Activated CD4-positive, alpha-beta T cell treated with anti-CD3 and anti-CD28 coated beads, Interleukin-2, amount 10 ng/mL, durations not matched to agents 7 days and 5 days (primary cell): ENCODE measurements around the gene SLC25A10. TPM values are rescaled to one million over a fixed set of nuclear protein-coding genes. Genes with fewer than 3 reads are reported as not detected.
"Not testable (repeated sequence)": the region's sequence is repeated elsewhere in the genome, so short reads cannot be mapped to it uniquely, and the experiment has no call there.

Experiments used
- CTCF ChIA-PET: fragments of 350-600 bp; sonication (Branson Sonifier 250); formaldehyde crosslinking; loops from one replicate; lab custom pipeline; 2021; ENCODE audit warnings: antibody characterized with exemption; lab: Charles Lee
- POLR2A ChIA-PET: fragments of 350-600 bp; sonication (Branson Sonifier 250); formaldehyde crosslinking; loops from one replicate; lab custom pipeline; 2021; ENCODE audit warnings: antibody characterized with exemption; lab: Charles Lee
- DNase-seq: peaks from one replicate; pipeline ENCODE4 v3.0.0-alpha.2; 2020
- H3K27ac Mint-ChIP-seq: one replicate; pipeline ENCODE4 v1.8.0; 2021; ENCODE audit warnings: mild to moderate bottlenecking, moderate library complexity, mixed read lengths
- H3K27me3 Mint-ChIP-seq: one replicate; pipeline ENCODE4 v1.8.0; 2021; ENCODE audit warnings: mixed read lengths
- H3K36me3 Mint-ChIP-seq: one replicate; pipeline ENCODE4 v1.8.0; 2021; ENCODE audit warnings: low read depth, mixed read lengths
- H3K4me1 Mint-ChIP-seq: one replicate; pipeline ENCODE4 v1.8.0; 2021; ENCODE audit warnings: mixed read lengths
- H3K4me3 Mint-ChIP-seq: one replicate; pipeline ENCODE4 v1.8.0; 2021; ENCODE audit warnings: mild to moderate bottlenecking, moderate library complexity, mixed read lengths
- H3K9me3 Mint-ChIP-seq: one replicate; pipeline ENCODE4 v1.8.0; 2021; ENCODE audit warnings: mixed read lengths
- total RNA-seq, 2 experiments: library from RNA; stranded (reverse); gene quantifications; one replicate each; pipeline ENCODE4 v1.2.3, GENCODE V29; 2021

Gene SLC25A10
- total RNA-seq = 10 to 100 TPM; 29.2 to 32.4 TPM

DNA sequence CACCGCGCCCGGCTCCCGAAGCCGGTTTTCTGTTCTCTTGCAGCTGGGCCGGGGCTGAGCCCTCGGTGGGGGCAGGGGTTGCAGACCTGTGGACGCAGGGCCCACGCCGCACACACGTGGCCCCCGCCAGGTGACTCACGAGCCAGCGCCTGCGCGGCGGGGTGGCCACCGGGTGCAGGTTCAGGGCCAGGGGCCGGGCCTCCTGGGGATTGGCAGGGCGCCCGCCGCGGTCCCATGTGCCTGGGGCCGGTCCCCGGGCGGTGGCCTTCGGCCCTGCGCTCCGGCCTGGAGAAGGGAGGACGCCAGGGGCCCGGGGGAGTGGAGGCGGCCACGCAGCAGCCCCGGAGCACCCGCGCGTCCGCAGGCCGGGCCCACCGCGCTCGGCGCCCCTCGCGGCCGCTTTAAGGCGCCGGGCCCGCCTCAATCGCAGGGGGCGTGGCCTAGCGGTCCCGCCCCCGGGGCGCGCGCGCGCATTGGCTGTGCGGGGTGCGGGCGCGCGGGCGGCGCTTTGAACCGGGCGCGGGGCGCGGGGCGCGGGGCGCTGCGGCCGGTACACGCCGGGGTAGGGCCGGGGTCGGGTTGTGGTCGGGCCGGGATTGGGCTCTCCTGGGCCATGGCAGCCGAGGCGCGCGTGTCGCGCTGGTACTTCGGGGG is at the start of gene SLC25A10:
SLC25A10 (plus strand) TSS at position 471 of the 654 bp plus-strand sequence; CDS start at position 614, 143 bp downstream.
- H3K27me3 Mint-ChIP-seq = no peaks in the 10 kb centered on the region
- H3K4me1 Mint-ChIP-seq = peaks cover 28% of the 10 kb centered on the region
- DNase-seq = peak; percentile 83
- POLR2A ChIA-PET = interaction anchor here (0.7 kb wide), 1 partner anchor 11 kb away, joined by 3 read pairs; no protein-coding TSS in a partner anchor
- H3K9me3 Mint-ChIP-seq = no peaks in the 10 kb centered on the region
- peak within 1 kb of the TSS; percentile 90 for H3K27ac Mint-ChIP-seq
- H3K4me3 Mint-ChIP-seq = peak within 1 kb of the TSS; percentile 81
- CTCF ChIA-PET = interaction anchor here (0.6 to 1.4 kb wide), 2 partner anchors 33 to 194 kb away, joined by 3 to 4 read pairs; no protein-coding TSS in a partner anchor
- peaks cover 5% of the 10 kb centered on the region for H3K36me3 Mint-ChIP-seq

DNA sequence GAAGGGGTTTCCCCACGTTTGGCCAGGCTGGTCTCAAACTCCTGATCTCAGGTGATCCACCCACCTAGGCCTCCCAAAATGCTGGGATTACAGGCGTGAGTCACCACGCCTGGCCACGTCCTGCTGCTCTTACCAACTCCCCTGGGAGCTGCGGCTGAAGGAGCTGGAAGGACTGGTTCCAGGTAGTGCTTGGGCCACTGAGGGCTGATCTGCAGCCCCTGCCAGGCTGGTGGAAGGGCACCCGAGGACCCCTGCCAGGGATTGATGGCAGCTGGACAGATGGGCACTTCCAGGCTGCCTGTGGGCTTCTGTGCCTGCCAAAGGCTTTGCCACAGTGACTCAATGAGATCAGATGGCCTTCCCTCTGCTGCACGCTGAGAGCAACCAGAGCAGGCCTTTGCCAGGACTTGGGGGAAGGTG is 48.0 kb upstream of the SLC25A10 start:
- Mint-ChIP-seq H3K4me1 (peaks cover 49% of the 10 kb centered on the region), H3K27ac (peak overlapping the region; percentile 99), H3K36me3 (peaks cover 38% of the 10 kb centered on the region), H3K4me3 (no peak overlapping the region), H3K9me3 (no peaks in the 10 kb centered on the region), H3K27me3 (no peaks in the 10 kb centered on the region)
- ChIA-PET CTCF (interaction anchor here (0.7 to 1.0 kb wide), 2 partner anchors 9 to 23 kb away, joined by 3 to 4 read pairs; no protein-coding TSS in a partner anchor), POLR2A (no interaction called here)
- DNase-seq = no peak

DNA sequence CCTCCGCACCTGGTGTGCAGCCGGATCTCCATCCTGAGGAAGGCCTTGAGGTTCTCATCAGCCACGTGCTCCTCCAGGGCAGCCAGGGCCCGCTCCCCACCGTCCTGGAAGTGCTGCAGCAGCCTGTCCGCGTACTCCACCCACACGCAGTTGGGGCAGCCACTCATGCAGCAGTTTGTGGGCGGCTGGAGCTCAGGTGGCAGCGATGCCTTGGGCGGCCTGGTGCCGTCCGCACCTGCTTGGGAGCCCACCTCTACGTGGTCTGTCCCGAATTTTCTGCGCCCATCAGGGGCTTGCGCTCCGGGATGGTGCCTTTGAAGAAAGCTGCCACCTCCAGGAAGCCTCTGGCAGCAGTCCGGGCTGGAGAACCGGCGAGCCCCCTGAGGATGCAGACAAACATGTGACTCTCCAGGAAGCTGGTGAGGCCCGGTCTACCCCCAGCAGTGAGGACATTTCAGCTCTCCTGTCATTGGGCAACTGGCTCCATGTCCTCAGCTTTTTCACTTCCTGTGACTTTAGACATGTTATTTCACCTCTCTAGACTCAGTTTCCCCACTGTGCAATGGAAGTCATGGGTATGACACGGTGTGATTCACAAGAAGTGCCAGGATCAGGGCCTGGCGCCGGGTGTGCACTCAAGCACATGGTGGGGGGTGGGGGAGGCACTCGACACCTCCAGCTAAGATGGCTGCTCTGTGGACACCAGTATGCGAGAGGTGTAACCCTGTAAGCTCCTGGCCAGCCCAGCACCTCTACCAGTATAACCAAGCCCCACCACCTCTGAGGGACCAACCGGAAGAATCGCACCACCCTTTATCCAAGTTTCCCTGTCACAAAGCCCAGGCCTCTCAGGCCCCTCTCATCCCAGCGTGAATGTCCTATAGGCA is 46.6 kb upstream of the SLC25A10 start:
- Mint-ChIP-seq H3K27ac (peak overlapping the region; percentile 91), H3K4me3 (peak overlapping the region; percentile 88), H3K27me3 (no peaks in the 10 kb centered on the region), H3K9me3 (no peaks in the 10 kb centered on the region), H3K4me1 (peaks cover 54% of the 10 kb centered on the region), H3K36me3 (peaks cover 43% of the 10 kb centered on the region)
- DNase-seq = peak; percentile 54
- ChIA-PET CTCF (no interaction called here), POLR2A (no interaction called here)

GRCh38 chr17:81666092-81666341 is 46.1 kb upstream of the SLC25A10 start:
- DNase-seq = peak; percentile 34
- peaks cover 44% of the 10 kb centered on the region for H3K36me3 Mint-ChIP-seq
- no peaks in the 10 kb centered on the region for H3K9me3 Mint-ChIP-seq
- ChIA-PET CTCF (interaction anchor here (0.6 to 2.4 kb wide), 2 partner anchors 18 to 36 kb away, joined by 3 to 12 read pairs; partner anchors contain the start of genes ARL16 and HGS), POLR2A (interaction anchor here (1.0 kb wide), 1 partner anchor 18 kb away, joined by 3 read pairs; the partner anchor contains the start of genes ARL16 and HGS)
- no peaks in the 10 kb centered on the region for H3K27me3 Mint-ChIP-seq
- peak overlapping the region; percentile 91 for H3K27ac Mint-ChIP-seq
- H3K4me1 Mint-ChIP-seq = peaks cover 54% of the 10 kb centered on the region
- H3K4me3 Mint-ChIP-seq = peak overlapping the region; percentile 88

DNA sequence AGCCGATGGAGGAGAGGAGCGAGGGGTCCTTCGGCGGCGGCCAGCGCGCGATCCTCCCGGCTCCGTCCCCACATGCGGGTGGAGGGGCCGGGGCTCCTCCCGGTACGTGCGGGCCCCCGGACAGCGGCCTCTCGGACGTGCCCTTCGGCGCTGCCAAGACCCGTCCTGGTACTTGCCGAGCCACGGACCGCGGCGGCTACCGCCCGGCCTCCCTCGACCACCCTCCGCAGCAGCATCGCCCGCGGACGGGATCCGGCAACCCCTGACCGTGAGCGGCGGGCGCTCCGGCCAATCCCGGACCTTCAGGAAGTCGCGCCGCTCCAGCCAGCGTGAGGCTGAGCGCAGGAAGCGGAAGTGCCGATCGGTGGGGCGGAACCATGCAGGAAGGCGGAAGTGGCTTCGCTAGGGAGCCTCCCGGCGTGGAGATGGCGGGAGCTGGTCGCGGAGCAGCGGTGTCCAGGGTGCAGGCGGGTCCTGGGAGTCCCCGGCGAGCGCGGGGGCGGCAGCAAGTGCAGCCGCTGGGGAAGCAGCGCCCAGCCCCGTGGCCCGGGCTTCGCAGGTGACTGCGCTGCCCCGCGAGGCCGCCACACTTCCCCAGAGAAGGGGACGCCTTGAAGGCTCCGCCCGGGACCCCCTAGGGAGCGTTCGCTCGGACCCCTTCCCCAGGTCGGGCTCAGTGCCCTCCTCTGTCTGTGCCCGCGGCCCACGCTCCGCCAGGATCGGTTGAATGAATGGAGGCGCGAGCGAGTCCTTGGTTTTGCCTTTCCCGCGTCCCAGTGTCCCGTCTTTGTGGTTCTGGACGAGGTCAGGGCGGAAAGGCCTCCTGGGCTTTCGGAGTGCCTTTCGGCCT is 45.5 kb upstream of the SLC25A10 start, which contains the start of the genes CCDC137 and OXLD1:
CCDC137 (plus strand) TSS at position 396 of the 850 bp plus-strand sequence; CDS start at position 426, 30 bp downstream.
OXLD1 (minus strand) TSS at position 264 of the 850 bp plus-strand sequence; CDS start at position 236, 28 bp downstream.
- H3K36me3 Mint-ChIP-seq = peaks cover 50% of the 10 kb centered on the region
- H3K4me1 Mint-ChIP-seq = peaks cover 54% of the 10 kb centered on the region
- DNase-seq = peak; percentile 96
- peak within 1 kb of the TSS; percentile 88 for H3K4me3 Mint-ChIP-seq
- POLR2A ChIA-PET = interaction anchor here (0.6 to 1.0 kb wide), 2 partner anchors 17 to 1387 kb away, joined by 3 to 8 read pairs; partner anchors contain the start of genes ARL16 and HGS
- H3K9me3 Mint-ChIP-seq = no peaks in the 10 kb centered on the region
- no peaks in the 10 kb centered on the region for H3K27me3 Mint-ChIP-seq
- CTCF ChIA-PET = interaction anchor here (0.6 to 2.4 kb wide), 2 partner anchors 17 to 35 kb away, joined by 3 to 12 read pairs; partner anchors contain the start of genes ARL16 and HGS
- H3K27ac Mint-ChIP-seq = peak within 1 kb of the TSS; percentile 93

DNA sequence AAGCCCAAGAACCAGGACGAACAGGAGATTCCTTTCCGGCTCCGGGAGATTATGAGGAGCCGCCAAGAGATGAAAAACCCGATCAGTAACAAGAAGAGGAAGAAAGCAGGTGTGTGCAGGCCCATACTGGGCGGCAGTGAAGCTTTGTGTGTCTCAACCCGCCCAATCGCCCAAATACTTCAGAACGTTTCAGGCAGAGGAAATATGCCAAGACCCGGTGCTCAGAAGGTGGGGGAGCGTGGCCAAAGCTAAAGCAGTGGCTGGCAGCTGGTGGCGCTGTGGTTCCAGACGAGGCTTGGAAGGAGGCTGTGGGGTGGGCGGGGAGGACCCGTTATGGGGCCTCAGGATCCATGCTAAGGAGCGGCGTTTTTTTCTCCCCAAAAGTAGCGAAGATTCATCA is 44.3 kb upstream of the SLC25A10 start:
- no peak for DNase-seq
- no peaks in the 10 kb centered on the region for H3K27me3 Mint-ChIP-seq
- peak overlapping the region; percentile 88 for H3K4me3 Mint-ChIP-seq
- H3K27ac Mint-ChIP-seq = peak overlapping the region; percentile 84
- H3K36me3 Mint-ChIP-seq = peaks cover 50% of the 10 kb centered on the region
- ChIA-PET CTCF (interaction anchor here (0.7 to 2.4 kb wide), 3 partner anchors 16 to 576 kb away, joined by 3 to 12 read pairs (median 4); partner anchors contain the start of genes ARL16 and HGS), POLR2A (interaction anchor here (0.5 kb wide), 1 partner anchor 225 kb away, joined by 3 read pairs; no protein-coding TSS in a partner anchor)
- no peaks in the 10 kb centered on the region for H3K9me3 Mint-ChIP-seq
- peaks cover 46% of the 10 kb centered on the region for H3K4me1 Mint-ChIP-seq

DNA sequence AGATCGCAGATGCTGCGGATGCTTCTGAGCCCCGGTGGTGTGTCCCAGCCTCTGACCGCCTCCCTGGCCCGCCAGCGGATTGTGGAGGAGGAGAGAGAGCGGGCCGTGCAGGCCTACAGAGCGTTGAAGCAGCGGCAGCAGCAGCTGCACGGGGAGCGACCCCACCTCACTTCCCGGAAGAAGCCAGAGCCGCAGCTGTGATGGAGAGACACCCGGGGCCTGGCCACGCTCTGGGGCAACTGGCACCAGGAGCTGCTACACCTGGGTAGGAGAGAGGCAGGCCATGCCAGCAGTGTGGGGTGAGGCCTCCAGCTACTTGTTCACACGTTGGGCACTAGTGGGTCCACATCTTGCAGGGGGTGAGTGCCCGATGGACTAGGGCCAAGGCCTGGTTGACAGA is 39.6 kb upstream of the SLC25A10 start:
- Mint-ChIP-seq H3K9me3 (no peaks in the 10 kb centered on the region), H3K4me1 (peaks cover 21% of the 10 kb centered on the region), H3K36me3 (peaks cover 31% of the 10 kb centered on the region), H3K4me3 (no peak overlapping the region), H3K27me3 (no peaks in the 10 kb centered on the region), H3K27ac (no peak overlapping the region)
- no peak for DNase-seq
- ChIA-PET CTCF (interaction anchor here (1.2 kb wide), 1 partner anchor 10 kb away, joined by 4 read pairs; no protein-coding TSS in a partner anchor), POLR2A (no interaction called here)

DNA sequence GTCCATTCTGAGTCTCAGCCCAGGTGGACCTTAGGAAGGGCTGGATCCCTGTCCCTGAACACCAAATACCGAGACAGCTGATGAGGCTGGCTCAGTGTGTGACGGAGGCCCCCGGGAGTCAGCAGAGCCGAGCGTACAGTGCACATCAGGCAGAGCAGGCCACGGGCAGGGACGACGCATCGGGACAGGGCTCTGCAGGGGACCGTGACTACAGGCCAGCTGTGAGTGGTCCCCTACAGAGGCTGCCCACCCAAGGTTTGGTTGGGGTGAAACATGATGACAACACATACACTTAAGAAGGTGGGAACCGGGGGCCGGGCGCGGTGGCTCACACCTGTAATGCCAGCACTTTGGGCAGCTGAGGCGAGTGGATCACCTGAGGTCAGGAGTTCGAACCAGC is 39.1 kb upstream of the SLC25A10 start:
- no peak overlapping the region for H3K4me3 Mint-ChIP-seq
- H3K27me3 Mint-ChIP-seq = no peaks in the 10 kb centered on the region
- H3K9me3 Mint-ChIP-seq = no peaks in the 10 kb centered on the region
- H3K4me1 Mint-ChIP-seq = peaks cover 17% of the 10 kb centered on the region
- H3K36me3 Mint-ChIP-seq = peaks cover 26% of the 10 kb centered on the region
- DNase-seq = no peak
- ChIA-PET POLR2A (no interaction called here), CTCF (interaction anchor here (1.2 kb wide), 1 partner anchor 9 kb away, joined by 4 read pairs; no protein-coding TSS in a partner anchor)
- H3K27ac Mint-ChIP-seq = peak overlapping the region; percentile 62

- POLR2A ChIA-PET = interaction anchor here (0.6 kb wide), 1 partner anchor 14 kb away, joined by 6 read pairs; no protein-coding TSS in a partner anchor
- H3K36me3 Mint-ChIP-seq = peaks cover 20% of the 10 kb centered on the region
Measured at GRCh38 chr17:81673561-81674258, 38.4 kb upstream of the SLC25A10 start.

GRCh38 chr17:81675515-81676221 is 36.4 kb upstream of the SLC25A10 start:
- CTCF ChIA-PET = interaction anchor here (0.9 to 1.5 kb wide), 3 partner anchors 9 to 23 kb away, joined by 3 to 10 read pairs (median 3); partner anchors contain the start of genes ARL16 and HGS
- peaks cover 18% of the 10 kb centered on the region for H3K36me3 Mint-ChIP-seq
- H3K27ac Mint-ChIP-seq, POLR2A ChIA-PET, H3K27me3 Mint-ChIP-seq, H3K4me1 Mint-ChIP-seq, H3K9me3 Mint-ChIP-seq: not testable (repeated sequence)
- H3K4me3 Mint-ChIP-seq = peak overlapping the region; percentile 1
- peak; percentile 21 for DNase-seq

More at GRCh38 chr17:81673561-81674258, 38.4 kb upstream of the SLC25A10 start:
- CTCF ChIA-PET = no interaction called here
- DNase-seq = no peak
- Mint-ChIP-seq H3K9me3 (no peaks in the 10 kb centered on the region), H3K27ac (no peak overlapping the region), H3K4me3 (no peak overlapping the region), H3K27me3 (no peaks in the 10 kb centered on the region), H3K4me1 (peaks cover 11% of the 10 kb centered on the region)
